ENCODE measurements around the gene ZNF525. TPM values are rescaled to one million over a fixed set of nuclear protein-coding genes. Genes with fewer than 3 reads are reported as not detected.

The ZNF525 gene
- total and polyA plus RNA-seq, 2 experiments from 2014 or later: 2.0 to 3.6 TPM

GRCh38 chr19:53365899-53366493 is 491 bp downstream of the ZNF525 start:
- H3K27ac ChIP-seq: no peak overlapping the region
- WGBS, 2 experiments (ENCODE audit: low coverage in 1 of 2, low lambda C conversion rate in 2 of 2, missing lambda C conversion rate in 2 of 2): 1 to 2% methylated on average over 20 to 32 of the region's 32 CpGs

GRCh38 chr19:53372196-53372595 is 6.7 kb downstream of the ZNF525 start:
- Histone ChIP-seq H3K9ac (no peak overlapping the region), H4K20me1 (ENCODE audit: insufficient read depth) (no peaks in the 10 kb centered on the region), H2AFZ (no peak overlapping the region), H3K9me2 (ENCODE audit: insufficient read depth) (no peaks in the 10 kb centered on the region), H3K27me3 (replicated peaks; ENCODE audit: insufficient read depth) (no peaks in the 10 kb centered on the region), H3K36me3 (ENCODE audit: low read depth) (peaks cover 5% of the 10 kb centered on the region; the same call in 1 of the 2 replicates), H3K4me1 (ENCODE audit: insufficient read depth) (no peaks in the 10 kb centered on the region), H3F3A (ENCODE audit: insufficient read depth) (no peaks in the 10 kb centered on the region), H3K27ac (no peak overlapping the region), H3K79me2 (ENCODE audit: insufficient read depth) (no peaks in the 10 kb centered on the region), H3K4me3 (no peak overlapping the region), H3K9me3 (ENCODE audit: low read depth) (no peaks in the 10 kb centered on the region), H3K4me2 (ENCODE audit: unreplicated experiment) (no peak overlapping the region)
- in situ Hi-C loops (cut with MboI): no loop called here
- TF ChIP-seq EZH2phosphoT487 (IDR thresholded peaks at IDR 0.05; ENCODE audit: insufficient read depth, low read depth): no peak
- TF ChIP-seq EZH2 (IDR thresholded peaks at IDR 0.05; ENCODE audit: insufficient read depth, poor library complexity, severe bottlenecking): no peak
- WGBS, 2 experiments (ENCODE audit: low coverage in 1 of 2, low lambda C conversion rate in 2 of 2, missing lambda C conversion rate in 2 of 2): 85 to 86% methylated on average over 4 of the region's 4 CpGs
- DNase-seq: no peak

More at GRCh38 chr19:53365899-53366493, 491 bp downstream of the ZNF525 start:
- Histone ChIP-seq H3K36me3 (ENCODE audit: low read depth) (no peaks in the 10 kb centered on the region), H3F3A (ENCODE audit: insufficient read depth) (no peaks in the 10 kb centered on the region), H3K4me3 (peak overlapping the region; percentile 83), H4K20me1 (ENCODE audit: insufficient read depth) (no peaks in the 10 kb centered on the region), H3K9ac (peak overlapping the region; percentile 78), H3K27me3 (replicated peaks; ENCODE audit: insufficient read depth) (no peaks in the 10 kb centered on the region), H3K9me3 (ENCODE audit: low read depth) (no peaks in the 10 kb centered on the region), H3K9me2 (ENCODE audit: insufficient read depth) (no peaks in the 10 kb centered on the region), H3K4me2 (ENCODE audit: unreplicated experiment) (peak overlapping the region; percentile 93), H3K79me2 (ENCODE audit: insufficient read depth) (no peaks in the 10 kb centered on the region), H2AFZ (peak overlapping the region; percentile 93), H3K4me1 (ENCODE audit: insufficient read depth) (no peaks in the 10 kb centered on the region)
- TF ChIP-seq EZH2 (IDR thresholded peaks at IDR 0.05; ENCODE audit: insufficient read depth, poor library complexity, severe bottlenecking): no peak
- no peak for TF ChIP-seq EZH2phosphoT487 (IDR thresholded peaks at IDR 0.05; ENCODE audit: insufficient read depth, low read depth)
- in situ Hi-C loops (cut with MboI): no loop called here
- DNase-seq: peak; percentile 63

- no peaks in the 10 kb centered on the region for H3K27me3 ChIP-seq (replicated peaks; ENCODE audit: insufficient read depth)
- H3K9me2 ChIP-seq (ENCODE audit: insufficient read depth): no peaks in the 10 kb centered on the region
- TF ChIP-seq EZH2 (IDR thresholded peaks at IDR 0.05; ENCODE audit: insufficient read depth, poor library complexity, severe bottlenecking): no peak
- no peak overlapping the region for H3K4me3 ChIP-seq
- in situ Hi-C loops (cut with MboI): no loop called here
- H2AFZ ChIP-seq: no peak overlapping the region
- H3K79me2 ChIP-seq (ENCODE audit: insufficient read depth): no peaks in the 10 kb centered on the region
- no peak overlapping the region for H3K27ac ChIP-seq
- H3K9me3 ChIP-seq (ENCODE audit: low read depth): no peaks in the 10 kb centered on the region
- no peaks in the 10 kb centered on the region for H3K4me1 ChIP-seq (ENCODE audit: insufficient read depth)
- no peak for DNase-seq
- WGBS, 2 experiments (ENCODE audit: low coverage in 1 of 2, low lambda C conversion rate in 2 of 2, missing lambda C conversion rate in 2 of 2): 61 to 69% methylated on average over 3 of the region's 3 CpGs
- peaks cover 5% of the 10 kb centered on the region; the same call in 1 of the 2 replicates for H3K36me3 ChIP-seq (ENCODE audit: low read depth)
- H4K20me1 ChIP-seq (ENCODE audit: insufficient read depth): no peaks in the 10 kb centered on the region
- H3F3A ChIP-seq (ENCODE audit: insufficient read depth): no peaks in the 10 kb centered on the region
- H3K9ac ChIP-seq: no peak overlapping the region
- no peak overlapping the region for H3K4me2 ChIP-seq (ENCODE audit: unreplicated experiment)
These were observed 8.8 kb downstream of the ZNF525 start for GRCh38 chr19:53374288-53374687.

GRCh38 chr19:53374743-53375142 is 9.2 kb downstream of the ZNF525 start:
- no peaks in the 10 kb centered on the region for H3K79me2 ChIP-seq (ENCODE audit: insufficient read depth)
- H3K9me2 ChIP-seq (ENCODE audit: insufficient read depth): no peaks in the 10 kb centered on the region
- DNase-seq: no peak
- no peak overlapping the region for H2AFZ ChIP-seq
- no peak overlapping the region for H3K27ac ChIP-seq
- H4K20me1 ChIP-seq (ENCODE audit: insufficient read depth): no peaks in the 10 kb centered on the region
- H3K27me3 ChIP-seq (replicated peaks; ENCODE audit: insufficient read depth): no peaks in the 10 kb centered on the region
- peaks cover 5% of the 10 kb centered on the region; the same call in 1 of the 2 replicates for H3K36me3 ChIP-seq (ENCODE audit: low read depth)
- no peaks in the 10 kb centered on the region for H3K9me3 ChIP-seq (ENCODE audit: low read depth)
- no peaks in the 10 kb centered on the region for H3K4me1 ChIP-seq (ENCODE audit: insufficient read depth)
- in situ Hi-C loops (cut with MboI): no loop called here
- H3K4me2 ChIP-seq (ENCODE audit: unreplicated experiment): no peak overlapping the region
- 86 to 87% methylated on average over 1 of the region's 1 CpG for WGBS, 2 experiments (ENCODE audit: low coverage in 1 of 2, low lambda C conversion rate in 2 of 2, missing lambda C conversion rate in 2 of 2)
- H3F3A ChIP-seq (ENCODE audit: insufficient read depth): no peaks in the 10 kb centered on the region
- no peak overlapping the region for H3K9ac ChIP-seq
- TF ChIP-seq EZH2 (IDR thresholded peaks at IDR 0.05; ENCODE audit: insufficient read depth, poor library complexity, severe bottlenecking) (no peak), EZH2phosphoT487 (IDR thresholded peaks at IDR 0.05; ENCODE audit: insufficient read depth, low read depth) (no peak)
- H3K4me3 ChIP-seq: no peak overlapping the region

All from GM23248 (cell line).